H9 (cell line): ENCODE results near the gene COL19A1. TPM values are rescaled to one million over a fixed set of nuclear protein-coding genes. Genes with fewer than 3 reads are reported as not detected.

Experiments used
- DNase-seq: peaks from one replicate; pipeline ENCODE4 v3.0.0-alpha.2; 2017
- H2AFZ ChIP-seq: one replicate; pipeline ENCODE4 v1.6.1; 2013; ENCODE audit warnings: mild to moderate bottlenecking, low read length, control low read depth, moderate library complexity
- H2AK5ac ChIP-seq: 2 replicates; pipeline ENCODE4 v1.6.1; 2013; ENCODE audit warnings: low read length, control low read depth, mixed read lengths; ENCODE audit not compliant: insufficient read length
- H2BK120ac ChIP-seq: one replicate; pipeline ENCODE4 v1.6.1; 2013; ENCODE audit warnings: low read depth, mild to moderate bottlenecking, low read length, control low read depth, inconsistent platforms; ENCODE audit not compliant: poor library complexity, severe bottlenecking
- H2BK12ac ChIP-seq: 2 replicates; pipeline ENCODE4 v1.6.1; 2013; ENCODE audit warnings: low read length, control low read depth, mixed read lengths, low read depth; ENCODE audit not compliant: insufficient read length
- H2BK15ac ChIP-seq: 2 replicates; pipeline ENCODE4 v1.6.1; 2013; ENCODE audit warnings: low read depth, low read length, control low read depth
- H2BK20ac ChIP-seq: one replicate; pipeline ENCODE4 v1.6.1; 2013; ENCODE audit warnings: low read depth, mild to moderate bottlenecking, low read length, control low read depth, inconsistent platforms; ENCODE audit not compliant: poor library complexity, severe bottlenecking
- H2BK5ac ChIP-seq: 2 replicates; pipeline ENCODE4 v1.6.1; 2013; ENCODE audit warnings: low read length, control low read depth, mixed read lengths; ENCODE audit not compliant: insufficient read length
- H3K14ac ChIP-seq: 2 replicates; pipeline ENCODE4 v1.6.1; 2013; ENCODE audit warnings: low read length, control low read depth; ENCODE audit not compliant: insufficient read depth
- H3K18ac ChIP-seq: 2 replicates; pipeline ENCODE4 v1.6.1; 2013; ENCODE audit warnings: low read depth, mild to moderate bottlenecking, mixed read lengths, low read length, control low read depth; ENCODE audit not compliant: insufficient read length
- H3K23ac ChIP-seq: 2 replicates; pipeline ENCODE4 v1.6.1; 2013; ENCODE audit warnings: low read length, control low read depth, mixed read lengths, low read depth; ENCODE audit not compliant: insufficient read length
- H3K23me2 ChIP-seq: 2 replicates; pipeline ENCODE4 v1.6.1; 2013; ENCODE audit warnings: low read depth, mild to moderate bottlenecking, mixed read lengths, low read length, control low read depth; ENCODE audit not compliant: insufficient read length, poor library complexity, severe bottlenecking
- H3K27ac ChIP-seq: 2 replicates; pipeline ENCODE4 v1.5.1; 2013; ENCODE audit warnings: low read length, control low read depth, mixed read lengths, low read depth; ENCODE audit not compliant: insufficient read length
- H3K27me3 ChIP-seq: 2 replicates; pipeline ENCODE4 v1.6.1; 2013; ENCODE audit warnings: low read length, control low read depth, inconsistent platforms; ENCODE audit not compliant: insufficient read depth
- H3K4ac ChIP-seq: 2 replicates; pipeline ENCODE4 v1.6.1; 2013; ENCODE audit warnings: low read depth, mild to moderate bottlenecking, control low read depth, inconsistent platforms, low read length, moderate library complexity
- H3K4me1 ChIP-seq: 2 replicates; pipeline ENCODE4 v1.6.1; 2013; ENCODE audit warnings: low read length, control low read depth, inconsistent platforms; ENCODE audit not compliant: insufficient read depth
- H3K4me2 ChIP-seq: 2 replicates; pipeline ENCODE4 v1.6.1; 2013; ENCODE audit warnings: low read length, control low read depth, mixed read lengths; ENCODE audit not compliant: insufficient read length, insufficient read depth
- H3K56ac ChIP-seq: 2 replicates; pipeline ENCODE4 v1.6.1; 2013; ENCODE audit warnings: low read depth, mild to moderate bottlenecking, mixed read lengths, low read length, control low read depth; ENCODE audit not compliant: insufficient read length
- H3K79me1 ChIP-seq: 2 replicates; pipeline ENCODE4 v1.6.1; 2013; ENCODE audit warnings: low read depth, mild to moderate bottlenecking, moderate library complexity, low read length, control low read depth, inconsistent platforms; ENCODE audit not compliant: insufficient read depth, poor library complexity, severe bottlenecking
- H3K79me2 ChIP-seq: 2 replicates; pipeline ENCODE4 v1.6.1; 2013; ENCODE audit warnings: low read length, control low read depth, inconsistent platforms; ENCODE audit not compliant: insufficient read depth
- H3K9ac ChIP-seq: 2 replicates; pipeline ENCODE4 v1.6.1; 2013; ENCODE audit warnings: low read length, control low read depth, mixed read lengths; ENCODE audit not compliant: insufficient read length; ENCODE audit errors: extremely low read depth
- H3K9me3 ChIP-seq: one replicate; pipeline ENCODE4 v1.6.1; 2013; ENCODE audit warnings: low read depth, low read length, inconsistent platforms; ENCODE audit not compliant: control insufficient read depth
- H3T11ph ChIP-seq: one replicate; pipeline ENCODE4 v1.6.1; 2013; ENCODE audit warnings: mild to moderate bottlenecking, low read length, control low read depth, inconsistent platforms
- H4K20me1 ChIP-seq: one replicate; pipeline ENCODE4 v1.6.1; 2013; ENCODE audit not compliant: control insufficient read depth, insufficient read length, insufficient read depth
- H4K5ac ChIP-seq: 2 replicates; pipeline ENCODE4 v1.6.1; 2013; ENCODE audit warnings: low read depth, mild to moderate bottlenecking, mixed read lengths, low read length, control low read depth; ENCODE audit not compliant: insufficient read length
- H4K8ac ChIP-seq: replicated peaks from 2 replicates; pipeline ENCODE4 v1.6.1; 2013; ENCODE audit warnings: low read length, control low read depth, mixed read lengths, low read depth; ENCODE audit not compliant: insufficient read length
- H4K91ac ChIP-seq: 2 replicates; pipeline ENCODE4 v1.6.1; 2013; ENCODE audit warnings: low read depth, mild to moderate bottlenecking, moderate library complexity, mixed read lengths, low read length, control low read depth; ENCODE audit not compliant: insufficient read length
- H3K27ac Mint-ChIP-seq, 3 experiments: 2 replicates in 2 of 3; 3 replicates in 1 of 3; pipeline ENCODE4 v1.8.0; 2020 to 2021; ENCODE audit warnings: mixed read lengths in 3 of 3, mild to moderate bottlenecking in 1 of 3, moderate library complexity in 1 of 3
- H3K27me3 Mint-ChIP-seq: 2 replicates; pipeline ENCODE4 v1.8.0; 2021; ENCODE audit warnings: low read depth, mild to moderate bottlenecking, moderate library complexity, mixed read lengths
- H3K36me3 Mint-ChIP-seq, 3 experiments: 2 replicates in 2 of 3; 3 replicates in 1 of 3; pipeline ENCODE4 v1.8.0; 2020 to 2021; ENCODE audit warnings: low read depth in 3 of 3, mixed read lengths in 3 of 3; ENCODE audit not compliant: insufficient read depth in 1 of 3
- H3K4me1 Mint-ChIP-seq, 2 experiments: 2 replicates each; pipeline ENCODE4 v1.8.0; 2020; ENCODE audit warnings: mixed read lengths in 2 of 2
- H3K4me3 Mint-ChIP-seq, 2 experiments: 2 replicates in 1 of 2; 3 replicates in 1 of 2; pipeline ENCODE4 v1.8.0; 2020 to 2021; ENCODE audit warnings: mild to moderate bottlenecking in 2 of 2, mixed read lengths in 2 of 2, moderate library complexity in 1 of 2
- H3K9me3 Mint-ChIP-seq, 2 experiments: 2 replicates in 1 of 2; 3 replicates in 1 of 2; pipeline ENCODE4 v1.8.0; 2020; ENCODE audit warnings: mild to moderate bottlenecking in 2 of 2, mixed read lengths in 2 of 2, moderate library complexity in 1 of 2
- CTCF ChIP-seq: fragments of 200-600 bp; sonication (generic); conservative IDR thresholded peaks from 3 replicates; pipeline ENCODE4 v1.8.0; 2021; ENCODE audit warnings: antibody characterized with exemption, mild to moderate bottlenecking
- WGBS: extraction: QIAGEN DNeasy Blood & Tissue Kit; methylation state at CpG from one replicate; pipeline ENCODE4 v1.1.7; 2013; ENCODE audit warnings: missing lambda C conversion rate, low lambda C conversion rate, mixed read lengths; ENCODE audit not compliant: insufficient read length; ENCODE audit errors: extremely low coverage; 5-methylcytosine and 5-hydroxymethylcytosine counted together
- total RNA-seq: library from RNA; stranded (reverse); gene quantifications from 2 replicates; pipeline ENCODE4 v1.2.1, GENCODE V29; 2021

Gene COL19A1
- total RNA-seq, 1 experiment from 2014 or later, result not detected

- Histone ChIP-seq H4K91ac (no peak overlapping the region), H3K9me3 (no peaks in the 10 kb centered on the region), H2AFZ (no peak overlapping the region), H3K79me1 (no peaks in the 10 kb centered on the region), H3K4me1 (no peaks in the 10 kb centered on the region; the same call in 1 of the 2 replicates), H2BK20ac (no peak overlapping the region), H4K20me1 (no peaks in the 10 kb centered on the region), H3K4ac (no peak overlapping the region), H3K14ac (no peak overlapping the region), H3K27me3 (no peaks in the 10 kb centered on the region), H3K4me2 (no peak overlapping the region), H2AK5ac (no peak overlapping the region), H3K79me2 (no peaks in the 10 kb centered on the region), H3K23ac (no peak overlapping the region), H3K18ac (no peak overlapping the region), H2BK15ac (no peak overlapping the region), H3K56ac (no peak overlapping the region), H2BK12ac (no peak overlapping the region), H3K27ac (no peak overlapping the region), H3K9ac (no peak overlapping the region), H4K5ac (no peak overlapping the region), H3T11ph (no peak overlapping the region), H2BK120ac (no peak overlapping the region), H3K23me2 (no peaks in the 10 kb centered on the region), H2BK5ac (no peak overlapping the region), H4K8ac (no peak overlapping the region)
- Mint-ChIP-seq H3K36me3 (no peaks in the 10 kb centered on the region; a peak in 1 of 7 replicates), H3K4me3 (no peak overlapping the region), H3K4me1 (peaks cover 10% of the 10 kb centered on the region in 2 experiments), H3K9me3 (no peaks in the 10 kb centered on the region), H3K27me3 (no peaks in the 10 kb centered on the region), H3K27ac (peak overlapping the region in 2 of 3 experiments; percentile 48 to 62; a peak in 2 of 7 replicates)
- no peak for TF ChIP-seq CTCF
- WGBS, result no CpG with 5 or more reads among the region's 7 CpGs
- DNase-seq, result no peak
Measured at GRCh38 chr6:70246118-70246517, 379.8 kb downstream of the COL19A1 start.
